Right ventricle myocardium superior (tissue), 1 donor: ENCODE measurements around the gene TTC7B. TPM values are rescaled to one million over a fixed set of nuclear protein-coding genes. Genes with fewer than 3 reads are reported as not detected.

Experiments
- ATAC-seq: fragments of 200-7000 bp; cut with Tn5 transposase; one replicate; pipeline ENCODE4 v1.9.1; 2020; ENCODE audit warnings: mild to moderate bottlenecking; ENCODE audit not compliant: poor library complexity
- DNase-seq: peaks from one replicate; pipeline ENCODE4 v3.0.0-alpha.2; 2020
- intact Hi-C: fragments of 100-400 bp; cut with DNase I; formaldehyde crosslinking; loops from one replicate; pipeline ENCODE4 v1.11.2; 2022
- total RNA-seq: library from RNA; stranded (reverse); fragmentation: NEBNext Ultra II Directional; extraction: Animal tissue kit (Norgen Biotek cat#: 25700); gene quantifications from one replicate; pipeline ENCODE4 v1.2.1, GENCODE V29; 2021
- donor health status: DM: no; HTN: yes; CAD: no; lungs with severe emphysema.

The TTC7B gene
- total RNA-seq, 1 donor from 2014 or later, result 60.3 TPM

- DNase-seq (no peak), ATAC-seq (no peak)
- intact Hi-C loops, result no loop called here
Measured at GRCh38 chr14:90669731-90670130, 146.5 kb downstream of the TTC7B start.

GRCh38 chr14:90666571-90666970 is 149.7 kb downstream of the TTC7B start:
- no peak for ATAC-seq
- intact Hi-C loops, result no loop called here
- no peak for DNase-seq

- intact Hi-C loops, result no loop called here
- DNase-seq, result peak; percentile 54
- ATAC-seq, result peak; percentile 56
Measured at GRCh38 chr14:90665321-90666000, 150.8 kb downstream of the TTC7B start.

- intact Hi-C loops, result no loop called here
- no peak for DNase-seq
Measured at GRCh38 chr14:90664911-90665310, 151.3 kb downstream of the TTC7B start.

GRCh38 chr14:90663680-90664079 is 152.6 kb downstream of the TTC7B start:
- DNase-seq (no peak), ATAC-seq (no peak)
- intact Hi-C loops, result no loop called here

More at GRCh38 chr14:90664911-90665310, 151.3 kb downstream of the TTC7B start:
- peak; percentile 34 for ATAC-seq

GRCh38 chr14:90663140-90663539 is 153.1 kb downstream of the TTC7B start:
- DNase-seq (no peak), ATAC-seq (no peak)
- intact Hi-C loops, result no loop called here

- intact Hi-C loops, result no loop called here
- DNase-seq (no peak), ATAC-seq (peak; percentile 32)
Measured at GRCh38 chr14:90661866-90662265, 154.4 kb downstream of the TTC7B start.

GRCh38 chr14:90660865-90661570 is 155.2 kb downstream of the TTC7B start:
- intact Hi-C loops, result no loop called here
- ATAC-seq (peak; percentile 70), DNase-seq (peak; percentile 64)

GRCh38 chr14:90659156-90659555 is 157.1 kb downstream of the TTC7B start:
- no peak for DNase-seq
- intact Hi-C loops, result no loop called here
- no peak for ATAC-seq

GRCh38 chr14:90658541-90658967 is 157.7 kb downstream of the TTC7B start:
- no peak for ATAC-seq
- no peak for DNase-seq
- intact Hi-C loops, result no loop called here

GRCh38 chr14:90656973-90657372 is 159.3 kb downstream of the TTC7B start:
- intact Hi-C loops, result no loop called here
- DNase-seq, result peak; percentile 54
- peak; percentile 58 for ATAC-seq

- intact Hi-C loops, result no loop called here
- ATAC-seq (no peak), DNase-seq (no peak)
Measured at GRCh38 chr14:90655829-90656228, 160.4 kb downstream of the TTC7B start.

- ATAC-seq, result no peak
- intact Hi-C loops, result no loop called here
- no peak for DNase-seq
Measured at GRCh38 chr14:90654831-90655276, 161.4 kb downstream of the TTC7B start.

GRCh38 chr14:90652626-90653025 is 163.6 kb downstream of the TTC7B start:
- ATAC-seq (no peak), DNase-seq (no peak)
- intact Hi-C loops, result no loop called here

- intact Hi-C loops, result no loop called here
- ATAC-seq, result no peak
- no peak for DNase-seq
Measured at GRCh38 chr14:90651976-90652560, 164.2 kb downstream of the TTC7B start.

- intact Hi-C loops, result no loop called here
- ATAC-seq (no peak), DNase-seq (no peak)
Measured at GRCh38 chr14:90651271-90651804, 164.9 kb downstream of the TTC7B start.

GRCh38 chr14:90649557-90650135 is 166.6 kb downstream of the TTC7B start:
- ATAC-seq, result no peak
- no peak for DNase-seq
- intact Hi-C loops, result no loop called here

- ATAC-seq (no peak), DNase-seq (no peak)
- intact Hi-C loops, result no loop called here
Measured at GRCh38 chr14:90649083-90649482, 167.1 kb downstream of the TTC7B start.

- no peak for DNase-seq
- ATAC-seq, result no peak
- intact Hi-C loops, result no loop called here
Measured at GRCh38 chr14:90648421-90648820, 167.8 kb downstream of the TTC7B start.
